GM12892 (cell line): Measurements from ENCODE around the gene KIF2C.
"Not testable (repeated sequence)": the region's sequence is repeated elsewhere in the genome, so short reads cannot be mapped to it uniquely, and the experiment has no call there.

ENCODE experiments used
- DNase-seq: peaks from one replicate; pipeline ENCODE4 v3.0.0; 2011; ENCODE audit not compliant: insufficient read length
- FAIRE-seq: peaks from 2 replicates; lab custom pipeline; 2011; peaks lifted over from hg19 to GRCh38; lab: Jason Lieb, UNC
- POLR2A ChIP-seq: IDR thresholded peaks from 2 replicates; pipeline ENCODE4 v1.6.1; 2011; ENCODE audit warnings: low read depth, low read length, control low read depth
- POLR2AphosphoS5 ChIP-seq: IDR thresholded peaks from 2 replicates; pipeline ENCODE4 v1.6.1; 2011; ENCODE audit warnings: low read depth, low read length, control low read depth
- TAF1 ChIP-seq: IDR thresholded peaks from 2 replicates; pipeline ENCODE4 v1.6.1; 2011; ENCODE audit warnings: low read depth, mild to moderate bottlenecking, control low read depth, low read length, borderline replicate concordance

The KIF2C gene

GRCh38 chr1:44805311-44806024 is 65.8 kb downstream of the KIF2C start:
- TF ChIP-seq TAF1 (no peak), POLR2AphosphoS5 (no peak), POLR2A (no peak)
- DNase-seq (no peak), FAIRE-seq (no peak)

- FAIRE-seq = no peak
- no peak for DNase-seq
- peak; percentile 34; the same call in 1 of the 2 replicates for TF ChIP-seq POLR2AphosphoS5
- no peak for TF ChIP-seq POLR2A
- TF ChIP-seq TAF1 = no peak
Measured at GRCh38 chr1:44806025-44806703, 66.5 kb downstream of the KIF2C start.

- FAIRE-seq (peak; percentile 50), DNase-seq (no peak)
- TF ChIP-seq POLR2AphosphoS5 (no peak), POLR2A (no peak), TAF1 (no peak)
Measured at GRCh38 chr1:44806704-44807363, 67.2 kb downstream of the KIF2C start, which contains the start of gene DYNLT4. TSS of gene DYNLT4 (minus strand) at chr1:44807351. CDS start at chr1:44806668, 683 bp downstream.

GRCh38 chr1:44807364-44808062 is 67.9 kb downstream of the KIF2C start:
- no peak for TF ChIP-seq TAF1
- TF ChIP-seq POLR2AphosphoS5 = peak; percentile 80
- peak; percentile 53; the same call in 1 of the 2 replicates for TF ChIP-seq POLR2A
- FAIRE-seq = no peak
- DNase-seq = peak; percentile 65

- TF ChIP-seq POLR2AphosphoS5 (no peak), TAF1 (no peak), POLR2A (no peak; the same call in 1 of the 2 replicates)
- DNase-seq (no peak), FAIRE-seq (peak; percentile 97)
Measured at GRCh38 chr1:44808063-44808937, 68.7 kb downstream of the KIF2C start, which contains the start of gene BTBD19. TSS of gene BTBD19 (plus strand) at chr1:44808523. CDS start at chr1:44808821, 298 bp downstream.

GRCh38 chr1:44808938-44809917 is 69.6 kb downstream of the KIF2C start:
- peak; percentile 98 for FAIRE-seq
- DNase-seq = peak; percentile 68
- TF ChIP-seq TAF1 (peak; percentile 72; the same call in 1 of the 2 replicates), POLR2A (peak; percentile 67), POLR2AphosphoS5 (peak; percentile 80)

- DNase-seq = no peak
- no peak for FAIRE-seq
- TF ChIP-seq POLR2AphosphoS5 (no peak), POLR2A (no peak), TAF1 (no peak)
Measured at GRCh38 chr1:44810101-44810761, 70.6 kb downstream of the KIF2C start.

GRCh38 chr1:44810762-44811105 is 71.1 kb downstream of the KIF2C start:
- FAIRE-seq, DNase-seq: not testable (repeated sequence)

- FAIRE-seq = no peak
- DNase-seq = no peak
- TF ChIP-seq POLR2AphosphoS5 (no peak), TAF1 (no peak), POLR2A (no peak)
Measured at GRCh38 chr1:44811234-44811633, 71.6 kb downstream of the KIF2C start.
